Brain pericyte (primary cell): ENCODE data around the gene CUL9.
"Not testable (repeated sequence)": the region's sequence is repeated elsewhere in the genome, so short reads cannot be mapped to it uniquely, and the experiment has no call there.

Experiments used
- DNase-seq: peaks from one replicate; pipeline ENCODE4 v3.0.0-alpha.2; 2012; ENCODE audit warnings: low read depth, low spot score

The CUL9 gene

GRCh38 chr6:43181942-43182860, at the start of gene CUL9:
Gene CUL9, plus strand, starts transcription at chr6:43182196. Its CDS starts 2,115 bp downstream, at chr6:43184311.
- DNase-seq, result peak; percentile 12

DNA sequence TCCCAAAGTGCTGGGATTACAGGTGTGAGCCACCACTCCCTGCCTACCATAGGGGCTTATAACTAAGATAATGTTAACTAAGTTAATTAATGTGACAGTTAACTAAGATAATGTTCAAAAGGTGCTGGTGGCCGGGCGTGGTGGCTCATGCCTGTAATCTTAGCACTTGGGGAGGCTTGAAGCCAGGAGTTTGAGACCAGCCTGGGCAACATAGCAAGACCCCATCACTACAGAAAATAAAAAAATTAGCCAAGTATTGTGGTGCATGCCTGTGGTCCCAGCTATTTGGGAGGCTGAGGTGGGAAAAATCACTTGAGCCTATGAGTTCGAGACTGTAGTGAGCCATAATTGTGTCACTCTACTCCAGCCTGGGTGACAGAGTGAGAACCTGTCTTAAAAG, 43.7 kb upstream of the CUL9 start:
- no peak for DNase-seq

GRCh38 chr6:43139973-43140372, 42.0 kb upstream of the CUL9 start:
- DNase-seq, result not testable (repeated sequence)

DNA sequence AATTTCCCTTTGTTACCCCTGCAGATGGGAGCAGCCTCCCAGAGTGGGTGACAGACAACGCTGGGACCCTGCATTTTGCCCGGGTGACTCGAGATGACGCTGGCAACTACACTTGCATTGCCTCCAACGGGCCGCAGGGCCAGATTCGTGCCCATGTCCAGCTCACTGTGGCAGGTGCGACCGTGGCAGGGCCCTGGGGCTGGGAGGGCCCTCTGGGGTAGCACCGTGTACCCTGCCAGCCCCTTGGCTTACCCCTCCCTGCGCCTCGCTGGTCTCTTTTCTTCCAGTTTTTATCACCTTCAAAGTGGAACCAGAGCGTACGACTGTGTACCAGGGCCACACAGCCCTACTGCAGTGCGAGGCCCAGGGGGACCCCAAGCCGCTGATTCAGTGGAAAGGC, 40.4 kb upstream of the CUL9 start:
- no peak for DNase-seq

GRCh38 chr6:43142101-43142500, 39.9 kb upstream of the CUL9 start:
- no peak for DNase-seq

DNA sequence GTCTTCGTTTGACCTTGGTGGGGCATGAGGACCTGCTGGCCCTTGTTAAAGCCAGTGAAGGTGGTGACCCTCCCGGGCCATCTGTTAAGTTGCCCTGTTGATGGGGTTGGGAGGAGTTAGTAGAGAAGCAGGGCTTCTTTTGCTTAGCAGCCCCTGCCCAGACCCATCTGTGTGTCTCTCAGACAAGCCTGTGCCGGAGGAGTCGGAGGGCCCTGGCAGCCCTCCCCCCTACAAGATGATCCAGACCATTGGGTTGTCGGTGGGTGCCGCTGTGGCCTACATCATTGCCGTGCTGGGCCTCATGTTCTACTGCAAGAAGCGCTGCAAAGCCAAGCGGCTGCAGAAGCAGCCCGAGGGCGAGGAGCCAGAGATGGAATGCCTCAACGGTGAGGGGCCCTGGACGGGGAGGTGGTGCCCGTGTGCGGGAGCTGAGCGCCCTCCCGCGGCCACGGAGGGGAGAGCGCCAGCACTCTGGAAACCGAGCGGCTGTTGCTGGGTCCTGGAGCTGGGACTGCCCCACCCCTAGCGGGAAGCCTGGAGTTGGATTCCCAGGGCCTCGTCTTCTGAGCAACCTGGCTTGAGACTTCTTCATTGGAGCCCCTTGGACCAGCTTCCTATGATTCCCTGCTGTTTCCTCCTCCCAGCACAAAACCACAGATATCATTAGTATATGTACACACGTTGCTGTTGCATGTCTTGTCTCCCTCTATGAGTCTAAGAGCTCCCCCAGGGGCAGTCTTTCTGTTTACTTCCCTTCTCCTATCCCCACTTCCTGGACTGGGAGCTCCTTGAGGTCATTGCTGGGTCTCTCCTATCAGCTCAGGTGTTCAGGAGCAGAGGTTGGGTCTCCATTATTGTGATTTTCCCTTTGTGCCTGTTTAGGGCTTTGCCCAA, 38.5 kb upstream of the CUL9 start:
- DNase-seq, result peak; percentile 77

- DNase-seq, result no peak
These were observed 37.1 kb upstream of the CUL9 start for GRCh38 chr6:43144879-43145278.

DNA sequence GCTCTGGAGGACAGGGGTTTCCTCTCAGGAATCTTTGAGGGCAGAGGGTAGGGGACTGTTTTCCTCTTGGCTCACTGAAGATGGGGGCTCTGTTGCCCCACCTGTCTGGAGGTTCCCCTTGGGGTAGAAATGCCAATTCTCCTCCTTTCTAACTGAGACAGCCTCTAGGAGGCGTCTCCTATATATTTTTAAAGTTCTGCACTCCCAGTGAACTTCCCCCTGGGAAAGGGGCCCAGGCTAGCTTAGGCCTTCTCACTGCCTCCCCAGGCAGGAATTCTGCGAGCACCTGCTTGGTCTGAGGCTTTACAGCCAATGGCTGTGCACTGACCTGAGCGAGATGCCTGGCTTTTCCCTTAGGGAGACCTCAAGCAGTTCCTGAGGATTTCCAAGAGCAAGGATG, 35.7 kb upstream of the CUL9 start:
- DNase-seq, result no peak

DNA sequence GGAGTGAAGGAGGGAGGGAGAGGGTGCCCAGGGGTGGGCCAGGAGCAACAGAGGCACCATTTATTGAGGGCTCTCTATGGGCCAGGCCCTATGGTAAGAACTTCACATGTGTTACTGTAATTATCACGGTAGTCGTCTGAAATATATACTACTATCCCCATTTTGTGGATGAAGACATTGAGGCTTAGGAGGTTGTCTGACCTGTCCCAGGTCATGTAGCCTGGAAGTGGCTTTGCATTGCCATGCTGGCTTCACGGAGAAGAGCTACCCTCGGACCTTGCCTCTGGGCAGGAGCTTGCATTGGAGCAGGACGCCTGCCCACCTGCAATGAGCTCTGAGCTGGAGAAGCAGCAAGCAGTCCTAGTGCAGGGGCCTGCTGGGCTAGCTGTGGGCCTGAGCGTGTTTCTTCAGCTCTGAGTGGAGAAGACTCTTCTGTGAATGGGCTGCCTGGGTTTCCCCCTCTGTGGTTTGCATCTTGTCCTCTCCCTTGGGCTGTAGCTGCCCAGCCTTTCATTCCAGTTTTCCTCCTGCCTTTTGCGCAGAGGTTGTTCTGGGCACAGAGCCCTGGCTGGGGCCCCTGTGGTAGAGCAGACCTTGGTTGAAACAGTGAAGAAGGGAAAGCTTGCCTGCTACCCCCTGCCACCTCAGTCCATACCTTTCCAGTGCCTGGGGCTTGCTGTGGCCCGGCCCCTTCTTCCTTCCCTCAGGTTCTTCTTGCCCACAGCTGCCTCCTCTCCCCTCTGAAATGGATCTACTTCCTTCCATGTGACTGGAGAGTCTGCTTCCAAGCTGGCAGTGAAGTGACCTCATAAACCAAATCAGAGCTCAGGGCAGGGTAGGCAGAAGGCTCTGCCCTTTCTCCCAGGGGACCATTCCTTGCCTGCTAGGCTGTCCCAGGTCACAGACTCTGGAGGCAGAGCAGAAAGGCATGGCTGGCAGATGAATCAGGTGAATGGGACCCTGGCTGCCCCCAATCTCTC, 35.0 kb upstream of the CUL9 start:
- DNase-seq, result no peak

GRCh38 chr6:43147691-43148477, 34.1 kb upstream of the CUL9 start:
- DNase-seq, result no peak

GRCh38 chr6:43149265-43149664, 32.7 kb upstream of the CUL9 start:
- no peak for DNase-seq

- DNase-seq, result no peak
These were observed 31.8 kb upstream of the CUL9 start for GRCh38 chr6:43150051-43150751.

DNA sequence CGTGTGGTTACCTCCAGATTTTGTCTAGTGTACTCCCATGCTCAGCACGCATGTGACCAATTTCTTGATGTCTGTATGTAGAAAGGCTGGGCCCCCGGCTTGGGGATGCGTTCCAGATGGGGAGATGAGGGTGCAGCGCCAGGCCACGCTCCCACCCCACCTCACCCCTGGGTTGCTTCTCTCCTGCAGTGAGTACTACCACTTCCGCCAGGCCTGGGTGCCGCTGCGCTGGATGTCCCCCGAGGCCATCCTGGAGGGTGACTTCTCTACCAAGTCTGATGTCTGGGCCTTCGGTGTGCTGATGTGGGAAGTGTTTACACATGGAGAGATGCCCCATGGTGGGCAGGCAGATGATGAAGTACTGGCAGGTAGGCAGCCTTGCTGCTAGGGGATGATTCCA, 22.4 kb upstream of the CUL9 start:
- no peak for DNase-seq

GRCh38 chr6:43163899-43164298, 18.1 kb upstream of the CUL9 start:
- DNase-seq, result no peak

- DNase-seq, result peak; percentile 25
These were observed 11.5 kb upstream of the CUL9 start for GRCh38 chr6:43170417-43170930.

GRCh38 chr6:43170931-43171706, 10.9 kb upstream of the CUL9 start, which contains the start of gene SRF:
Gene SRF, plus strand, starts transcription at chr6:43171269. Its CDS starts 388 bp downstream, at chr6:43171657.
- DNase-seq, result peak; percentile 97

DNA sequence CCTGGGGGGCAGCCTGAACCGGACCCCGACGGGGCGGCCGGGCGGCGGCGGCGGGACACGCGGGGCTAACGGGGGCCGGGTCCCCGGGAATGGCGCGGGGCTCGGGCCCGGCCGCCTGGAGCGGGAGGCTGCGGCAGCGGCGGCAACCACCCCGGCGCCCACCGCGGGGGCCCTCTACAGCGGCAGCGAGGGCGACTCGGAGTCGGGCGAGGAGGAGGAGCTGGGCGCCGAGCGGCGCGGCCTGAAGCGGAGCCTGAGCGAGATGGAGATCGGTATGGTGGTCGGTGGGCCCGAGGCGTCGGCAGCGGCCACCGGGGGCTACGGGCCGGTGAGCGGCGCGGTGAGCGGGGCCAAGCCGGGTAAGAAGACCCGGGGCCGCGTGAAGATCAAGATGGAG, 10.3 kb upstream of the CUL9 start:
- DNase-seq, result no peak

DNA sequence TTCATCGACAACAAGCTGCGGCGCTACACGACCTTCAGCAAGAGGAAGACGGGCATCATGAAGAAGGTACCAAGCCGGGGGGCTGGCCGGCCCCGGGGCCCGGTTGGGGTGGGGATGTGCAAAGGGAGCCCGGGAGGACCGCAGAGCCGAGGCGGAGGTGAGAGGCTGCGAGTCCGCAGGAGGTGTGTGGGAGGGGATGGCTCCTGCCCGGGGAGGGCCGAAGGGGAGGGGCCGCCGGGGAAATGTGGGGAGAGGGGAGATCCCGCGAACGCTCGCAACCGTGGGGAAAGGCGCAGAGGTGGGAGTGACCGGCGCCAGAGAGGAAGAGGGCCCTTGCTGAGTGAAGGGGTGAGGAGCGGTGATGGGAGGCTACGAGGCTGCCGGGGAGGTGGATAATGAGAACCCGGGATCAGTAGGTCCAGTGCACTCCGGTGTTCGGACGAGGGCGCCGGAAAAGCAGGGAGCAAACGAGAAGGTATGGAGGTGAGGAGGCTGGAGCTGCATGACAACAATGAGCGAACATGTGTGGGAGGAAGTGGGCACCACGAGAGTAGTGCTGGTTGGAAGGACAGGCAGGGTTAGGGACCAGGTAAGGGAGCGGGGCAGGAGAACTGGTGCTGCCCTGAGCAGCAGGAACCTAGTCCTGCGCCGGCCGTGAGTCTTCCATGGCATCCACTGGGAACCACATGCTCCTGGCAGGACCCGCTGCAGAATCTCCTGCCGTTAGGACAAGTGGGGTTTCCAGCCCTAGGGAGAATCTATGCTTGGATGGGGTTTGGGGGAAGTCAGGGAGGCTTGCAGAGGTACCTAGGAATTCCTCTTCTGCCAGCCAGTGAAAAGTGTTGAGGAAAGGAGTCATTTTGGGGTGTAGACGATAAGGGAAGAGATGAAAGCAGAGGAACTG, 9.6 kb upstream of the CUL9 start:
- DNase-seq, result no peak
